ENCODE results near the gene NOTCH2. TPM values are rescaled to one million over a fixed set of nuclear protein-coding genes. Genes with fewer than 3 reads are reported as not detected.

Gene NOTCH2
- total RNA-seq, 6 experiments from 2014 or later, result 32.4 to 75.2 (median 49.0) TPM

GRCh38 chr1:119962296-119962968 is 107.0 kb downstream of the NOTCH2 start:
- DNase-seq (no peak), ATAC-seq (peak; percentile 56 to 65 (median 60))
- H3K36me3 ChIP-seq, result peaks cover 0 to 39% (median 8%) of the 10 kb centered on the region in 4 donors
- no peak for TF ChIP-seq POLR2A (IDR thresholded peaks at IDR 0.05)
- TF ChIP-seq CTCF (IDR thresholded peaks at IDR 0.05), result no peak
- peak overlapping the region; percentile 34 to 93 (median 88) for H3K27ac ChIP-seq
- no peaks in the 10 kb centered on the region for H3K9me3 ChIP-seq
- WGBS (ENCODE audit: insufficient coverage, low coverage, low lambda C conversion rate, missing lambda C conversion rate), result 27% methylated on average over 5 of the region's 5 CpGs
- H3K4me3 ChIP-seq, result no peak overlapping the region
- intact Hi-C loops (cut with DNase I), result no loop called here
- H3K4me1 ChIP-seq, result peaks cover 0 to 71% (median 25%) of the 10 kb centered on the region in 4 donors
- no peaks in the 10 kb centered on the region for H3K27me3 ChIP-seq

GRCh38 chr1:119960501-119960900 is 109.0 kb downstream of the NOTCH2 start:
- Histone ChIP-seq H3K4me1 (peaks cover 0 to 68% (median 23%) of the 10 kb centered on the region in 4 donors), H3K27ac (peak overlapping the region in 1 of 3 donors; percentile 93), H3K9me3 (no peaks in the 10 kb centered on the region), H3K27me3 (no peaks in the 10 kb centered on the region), H3K4me3 (no peak overlapping the region), H3K36me3 (peaks cover 0 to 20% (median 3%) of the 10 kb centered on the region in 4 donors)
- no peak for TF ChIP-seq POLR2A (IDR thresholded peaks at IDR 0.05)
- no peak for TF ChIP-seq CTCF (IDR thresholded peaks at IDR 0.05)
- DNase-seq (no peak), ATAC-seq (no peak)
- 91% methylated on average over 4 of the region's 4 CpGs for WGBS (ENCODE audit: insufficient coverage, low coverage, low lambda C conversion rate, missing lambda C conversion rate)
- intact Hi-C loops (cut with DNase I), result no loop called here

- Histone ChIP-seq H3K4me3 (no peak overlapping the region), H3K27ac (peak overlapping the region in 2 of 3 donors; percentile 69 to 93), H3K27me3 (no peaks in the 10 kb centered on the region), H3K9me3 (no peaks in the 10 kb centered on the region), H3K4me1 (peaks cover 0 to 64% (median 21%) of the 10 kb centered on the region in 4 donors), H3K36me3 (peaks cover 0 to 18% (median 3%) of the 10 kb centered on the region in 4 donors)
- TF ChIP-seq CTCF (IDR thresholded peaks at IDR 0.05) (no peak), POLR2A (IDR thresholded peaks at IDR 0.05) (no peak)
- intact Hi-C loops (cut with DNase I), result no loop called here
- DNase-seq, result no peak
- WGBS (ENCODE audit: insufficient coverage, low coverage, low lambda C conversion rate, missing lambda C conversion rate), result 59% methylated on average over 7 of the region's 7 CpGs
- ATAC-seq, result no peak
Observed at GRCh38 chr1:119959268-119960220, 109.9 kb downstream of the NOTCH2 start.

GRCh38 chr1:119958223-119958622 is 111.2 kb downstream of the NOTCH2 start:
- ATAC-seq (peak; percentile 74 to 87 (median 82)), DNase-seq (no peak)
- peaks cover 0 to 59% (median 21%) of the 10 kb centered on the region in 4 donors for H3K4me1 ChIP-seq
- H3K9me3 ChIP-seq, result no peaks in the 10 kb centered on the region
- intact Hi-C loops (cut with DNase I), result no loop called here
- no peak overlapping the region for H3K4me3 ChIP-seq
- H3K27me3 ChIP-seq, result no peaks in the 10 kb centered on the region
- no peak for TF ChIP-seq CTCF (IDR thresholded peaks at IDR 0.05)
- no peak for TF ChIP-seq POLR2A (IDR thresholded peaks at IDR 0.05)
- 14% methylated on average over 1 of the region's 1 CpG for WGBS (ENCODE audit: insufficient coverage, low coverage, low lambda C conversion rate, missing lambda C conversion rate)
- peak overlapping the region in 2 of 3 donors; percentile 69 to 93 for H3K27ac ChIP-seq
- H3K36me3 ChIP-seq, result peaks cover 0 to 15% (median 8%) of the 10 kb centered on the region in 4 donors

All from right lobe of liver (tissue), 6 donors.